Panc1 (cell line): ENCODE measurements around the gene SORBS1. TPM values are rescaled to one million over a fixed set of nuclear protein-coding genes. Genes with fewer than 3 reads are reported as not detected.
A peak's percentile ranks its signal among the peaks of the same experiment; 100 is the strongest.

ENCODE experiments used
- ATAC-seq: fragments of 200-7000 bp; cut with Tn5 transposase; 2 replicates; pipeline ENCODE4 v1.9.1; 2020; ENCODE audit warnings: mild to moderate bottlenecking, moderate library complexity
- BruUV-seq: library from RNA; stranded (reverse); fragments of 400-500 nt; replicated peaks from 2 replicates; lab custom pipeline; 2021; lab: Mats Ljungman, UMichigan
- CTCF ChIA-PET: fragments of 300-600 bp; sonication (Branson Sonifier 250); formaldehyde crosslinking; loops from one replicate; lab custom pipeline; 2022; ENCODE audit warnings: antibody characterized with exemption; lab: Charles Lee
- POLR2A ChIA-PET: fragments of 300-600 bp; sonication (Branson Sonifier 250); formaldehyde crosslinking; loops from one replicate; lab custom pipeline; 2022; ENCODE audit warnings: antibody characterized with exemption; lab: Charles Lee
- DNase-seq: peaks from one replicate; pipeline ENCODE4 v3.0.0-alpha.2; 2010; ENCODE audit warnings: low read depth, low spot score
- H3K27ac ChIP-seq: 2 replicates; pipeline ENCODE4 v1.5.1; 2011; ENCODE audit warnings: mild to moderate bottlenecking, low read length, inconsistent platforms
- H3K27me3 ChIP-seq: fragments of 200-500 bp; sonication (Bioruptor generic); 2 replicates; pipeline ENCODE4 v1.6.0; 2014; ENCODE audit warnings: low read length, inconsistent platforms; ENCODE audit not compliant: control insufficient read depth, insufficient read depth
- H3K36me3 ChIP-seq: fragments of 200-500 bp; sonication (Bioruptor generic); 2 replicates; pipeline ENCODE4 v1.5.1; 2014; ENCODE audit warnings: inconsistent platforms, mild to moderate bottlenecking, low read length, moderate library complexity; ENCODE audit not compliant: control insufficient read depth, insufficient read depth
- H3K4me1 ChIP-seq: 2 replicates; pipeline ENCODE4 v1.5.1; 2011; ENCODE audit warnings: inconsistent platforms, mild to moderate bottlenecking, low read length, moderate library complexity; ENCODE audit not compliant: control insufficient read depth, insufficient read depth
- H3K4me3 ChIP-seq, 2 experiments: 2 replicates each; pipeline ENCODE4 v1.5.1; 2011 to 2012; ENCODE audit warnings: low read depth in 2 of 2, low read length in 2 of 2, mild to moderate bottlenecking in 2 of 2, inconsistent platforms in 1 of 2, moderate library complexity in 1 of 2
- H3K9me3 ChIP-seq: fragments of 200-500 bp; sonication (Bioruptor generic); 2 replicates; pipeline ENCODE4 v1.5.1; 2014; ENCODE audit warnings: low read depth, mild to moderate bottlenecking, inconsistent platforms, low read length, moderate library complexity; ENCODE audit not compliant: control insufficient read depth, insufficient read depth
- CTCF ChIP-seq: fragments of 450-650 bp; IDR thresholded peaks from 2 replicates; pipeline ENCODE4 v1.5.1; 2017; ENCODE audit warnings: mild to moderate bottlenecking
- POLR2AphosphoS5 ChIP-seq: IDR thresholded peaks from 2 replicates; pipeline ENCODE4 v1.6.1; 2012; ENCODE audit warnings: mild to moderate bottlenecking, low read depth, low read length, moderate library complexity
- REST ChIP-seq, 2 experiments: IDR thresholded peaks; 2 replicates each; pipeline ENCODE4 v1.6.1; 2011 to 2012; ENCODE audit warnings: low read depth in 2 of 2, control low read depth in 1 of 2, low read length in 1 of 2, mild to moderate bottlenecking in 1 of 2, moderate library complexity in 1 of 2; ENCODE audit not compliant: insufficient read depth in 1 of 2
- SIN3A ChIP-seq: IDR thresholded peaks from 2 replicates; pipeline ENCODE4 v1.6.1; 2012; ENCODE audit warnings: low read depth, mild to moderate bottlenecking, low read length, moderate library complexity, borderline replicate concordance; ENCODE audit not compliant: insufficient read depth
- TCF7L2 ChIP-seq: IDR thresholded peaks from 2 replicates; pipeline ENCODE4 v1.6.1; 2011; ENCODE audit warnings: mild to moderate bottlenecking, low read depth, low read length, inconsistent platforms
- in situ Hi-C: cut with HindIII; loops from 2 replicates; pipeline ENCODE4 v1.10.0; 2016; ENCODE audit warnings: low sequenced_read_pairs, low pct_unique_long_range_greater_than_20kb
- intact Hi-C: fragments of 100-400 bp; cut with micrococcal nuclease; formaldehyde crosslinking; loops from one replicate; pipeline ENCODE4 v1.10.0; 2022; ENCODE audit not compliant: unreplicated experiment
- total RNA-seq: library from RNA; stranded (reverse); gene quantifications from one replicate; pipeline ENCODE4 v1.2.1, GENCODE V29; 2021; ENCODE audit not compliant: unreplicated experiment

Gene SORBS1
- total RNA-seq, 1 experiment from 2014 or later = 29.4 TPM

- peak overlapping the region; percentile 85 for H3K27ac ChIP-seq
- DNase-seq = no peak
- H3K4me3 ChIP-seq = no peak overlapping the region
- in situ Hi-C loops (no loop called here), intact Hi-C loops (no loop called here)
- H3K27me3 ChIP-seq = no peaks in the 10 kb centered on the region
- H3K4me1 ChIP-seq = peaks cover 79% of the 10 kb centered on the region
- no peaks in the 10 kb centered on the region for H3K36me3 ChIP-seq
- no peak for TF ChIP-seq REST (IDR thresholded peaks at IDR 0.05; ENCODE audit: insufficient read depth in 1 of 2, low read depth in 2 of 2, low read length in 1 of 2)
- TF ChIP-seq POLR2AphosphoS5 = no peak
- no peak for TF ChIP-seq SIN3A
- TF ChIP-seq CTCF = no peak
- no peak for TF ChIP-seq TCF7L2
- POLR2A ChIA-PET = no interaction called here
- no TSS peak for BruUV-seq
- CTCF ChIA-PET = no interaction called here
- no peak for ATAC-seq
- no peaks in the 10 kb centered on the region for H3K9me3 ChIP-seq
These were observed 44.3 kb downstream of the SORBS1 start for GRCh38 chr10:95516774-95517373.

GRCh38 chr10:95513941-95514392, 47.2 kb downstream of the SORBS1 start:
- no peaks in the 10 kb centered on the region for H3K36me3 ChIP-seq
- peaks cover 81% of the 10 kb centered on the region for H3K4me1 ChIP-seq
- CTCF ChIA-PET = no interaction called here
- DNase-seq = no peak
- in situ Hi-C loops (no loop called here), intact Hi-C loops (no loop called here)
- TF ChIP-seq CTCF = no peak
- TF ChIP-seq REST (IDR thresholded peaks at IDR 0.05; ENCODE audit: insufficient read depth in 1 of 2, low read depth in 2 of 2, low read length in 1 of 2) = no peak
- TF ChIP-seq POLR2AphosphoS5 = no peak
- H3K4me3 ChIP-seq = no peak overlapping the region
- POLR2A ChIA-PET = interaction anchor here (0.7 kb wide), 1 partner anchor 186 kb away, joined by 5 read pairs; no protein-coding TSS in a partner anchor
- no TSS peak for BruUV-seq
- ATAC-seq = peak; percentile 55; the same call in 1 of the 2 replicates
- no peaks in the 10 kb centered on the region for H3K9me3 ChIP-seq
- peak overlapping the region; percentile 85 for H3K27ac ChIP-seq
- no peaks in the 10 kb centered on the region for H3K27me3 ChIP-seq
